HL-60 (cell line): Measurements from ENCODE around the gene CORO1C.

ENCODE experiments used
- GABPA ChIP-seq: IDR thresholded peaks from 2 replicates; pipeline ENCODE4 v1.6.1; 2012; ENCODE audit warnings: low read depth
- POLR2AphosphoS5 ChIP-seq: IDR thresholded peaks from 2 replicates; pipeline ENCODE4 v1.6.1; 2012; ENCODE audit warnings: low read depth
- TF ChIP-seq, protein P1 (sequence below): IDR thresholded peaks from one replicate; pipeline ENCODE4 v1.5.1; 2011; ENCODE audit warnings: low read length, control low read depth, inconsistent platforms; ENCODE audit not compliant: insufficient read depth
- TF ChIP-seq, protein P2 (sequence below): IDR thresholded peaks from 2 replicates; pipeline ENCODE4 v1.6.1; 2012; ENCODE audit warnings: low read depth; ENCODE audit not compliant: insufficient replicate concordance

DNA sequence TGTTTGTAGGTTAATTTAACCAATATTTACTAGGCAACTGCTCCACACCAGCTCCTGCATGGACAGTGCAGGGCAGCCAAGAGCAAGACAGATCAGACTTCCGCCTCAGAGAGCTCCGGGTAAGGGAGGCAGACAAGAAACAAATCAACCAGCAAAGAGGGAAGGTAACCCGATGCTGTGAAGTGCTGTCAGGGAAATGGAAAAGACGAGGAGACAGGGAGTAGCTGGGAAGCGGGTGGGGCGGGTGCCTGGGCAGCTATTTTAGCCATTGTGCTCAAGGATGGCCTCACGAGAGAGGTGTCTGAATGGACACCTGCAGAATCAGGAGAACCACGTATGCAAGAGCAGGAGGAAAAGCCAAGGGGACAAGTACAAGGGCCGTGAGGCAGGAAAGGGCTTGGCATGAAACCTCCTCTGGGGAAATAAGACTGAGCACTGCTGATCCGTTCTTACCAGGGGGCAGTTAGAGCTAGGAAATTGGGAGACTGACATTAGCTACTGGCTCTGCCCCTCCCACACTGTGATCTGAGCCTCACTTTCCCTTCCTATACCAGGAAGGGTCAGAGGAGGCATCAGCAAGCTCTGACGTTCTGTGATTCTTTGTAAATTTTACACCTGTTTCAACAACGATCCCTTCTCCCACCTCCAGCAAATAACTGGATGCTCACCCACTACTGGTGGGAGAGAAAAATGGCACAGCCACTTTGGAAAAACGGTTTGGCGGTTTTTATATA is 126.9 kb downstream of the CORO1C start:
- TF ChIP-seq, protein P1, sequence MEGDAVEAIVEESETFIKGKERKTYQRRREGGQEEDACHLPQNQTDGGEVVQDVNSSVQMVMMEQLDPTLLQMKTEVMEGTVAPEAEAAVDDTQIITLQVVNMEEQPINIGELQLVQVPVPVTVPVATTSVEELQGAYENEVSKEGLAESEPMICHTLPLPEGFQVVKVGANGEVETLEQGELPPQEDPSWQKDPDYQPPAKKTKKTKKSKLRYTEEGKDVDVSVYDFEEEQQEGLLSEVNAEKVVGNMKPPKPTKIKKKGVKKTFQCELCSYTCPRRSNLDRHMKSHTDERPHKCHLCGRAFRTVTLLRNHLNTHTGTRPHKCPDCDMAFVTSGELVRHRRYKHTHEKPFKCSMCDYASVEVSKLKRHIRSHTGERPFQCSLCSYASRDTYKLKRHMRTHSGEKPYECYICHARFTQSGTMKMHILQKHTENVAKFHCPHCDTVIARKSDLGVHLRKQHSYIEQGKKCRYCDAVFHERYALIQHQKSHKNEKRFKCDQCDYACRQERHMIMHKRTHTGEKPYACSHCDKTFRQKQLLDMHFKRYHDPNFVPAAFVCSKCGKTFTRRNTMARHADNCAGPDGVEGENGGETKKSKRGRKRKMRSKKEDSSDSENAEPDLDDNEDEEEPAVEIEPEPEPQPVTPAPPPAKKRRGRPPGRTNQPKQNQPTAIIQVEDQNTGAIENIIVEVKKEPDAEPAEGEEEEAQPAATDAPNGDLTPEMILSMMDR: no peak
- TF ChIP-seq POLR2AphosphoS5 (no peak), GABPA (no peak)
- TF ChIP-seq, protein P2, sequence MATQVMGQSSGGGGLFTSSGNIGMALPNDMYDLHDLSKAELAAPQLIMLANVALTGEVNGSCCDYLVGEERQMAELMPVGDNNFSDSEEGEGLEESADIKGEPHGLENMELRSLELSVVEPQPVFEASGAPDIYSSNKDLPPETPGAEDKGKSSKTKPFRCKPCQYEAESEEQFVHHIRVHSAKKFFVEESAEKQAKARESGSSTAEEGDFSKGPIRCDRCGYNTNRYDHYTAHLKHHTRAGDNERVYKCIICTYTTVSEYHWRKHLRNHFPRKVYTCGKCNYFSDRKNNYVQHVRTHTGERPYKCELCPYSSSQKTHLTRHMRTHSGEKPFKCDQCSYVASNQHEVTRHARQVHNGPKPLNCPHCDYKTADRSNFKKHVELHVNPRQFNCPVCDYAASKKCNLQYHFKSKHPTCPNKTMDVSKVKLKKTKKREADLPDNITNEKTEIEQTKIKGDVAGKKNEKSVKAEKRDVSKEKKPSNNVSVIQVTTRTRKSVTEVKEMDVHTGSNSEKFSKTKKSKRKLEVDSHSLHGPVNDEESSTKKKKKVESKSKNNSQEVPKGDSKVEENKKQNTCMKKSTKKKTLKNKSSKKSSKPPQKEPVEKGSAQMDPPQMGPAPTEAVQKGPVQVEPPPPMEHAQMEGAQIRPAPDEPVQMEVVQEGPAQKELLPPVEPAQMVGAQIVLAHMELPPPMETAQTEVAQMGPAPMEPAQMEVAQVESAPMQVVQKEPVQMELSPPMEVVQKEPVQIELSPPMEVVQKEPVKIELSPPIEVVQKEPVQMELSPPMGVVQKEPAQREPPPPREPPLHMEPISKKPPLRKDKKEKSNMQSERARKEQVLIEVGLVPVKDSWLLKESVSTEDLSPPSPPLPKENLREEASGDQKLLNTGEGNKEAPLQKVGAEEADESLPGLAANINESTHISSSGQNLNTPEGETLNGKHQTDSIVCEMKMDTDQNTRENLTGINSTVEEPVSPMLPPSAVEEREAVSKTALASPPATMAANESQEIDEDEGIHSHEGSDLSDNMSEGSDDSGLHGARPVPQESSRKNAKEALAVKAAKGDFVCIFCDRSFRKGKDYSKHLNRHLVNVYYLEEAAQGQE: no peak
